H9 (cell line): ENCODE data around the gene CLDN11. TPM values are rescaled to one million over a fixed set of nuclear protein-coding genes. Genes with fewer than 3 reads are reported as not detected.

Experiments used
- DNase-seq: peaks from one replicate; pipeline ENCODE4 v3.0.0-alpha.2; 2017
- H2AFZ ChIP-seq: one replicate; pipeline ENCODE4 v1.6.1; 2013; ENCODE audit warnings: mild to moderate bottlenecking, low read length, control low read depth, moderate library complexity
- H2AK5ac ChIP-seq: 2 replicates; pipeline ENCODE4 v1.6.1; 2013; ENCODE audit warnings: low read length, control low read depth, mixed read lengths; ENCODE audit not compliant: insufficient read length
- H2BK120ac ChIP-seq: one replicate; pipeline ENCODE4 v1.6.1; 2013; ENCODE audit warnings: low read depth, mild to moderate bottlenecking, low read length, control low read depth, inconsistent platforms; ENCODE audit not compliant: poor library complexity, severe bottlenecking
- H2BK12ac ChIP-seq: 2 replicates; pipeline ENCODE4 v1.6.1; 2013; ENCODE audit warnings: low read length, control low read depth, mixed read lengths, low read depth; ENCODE audit not compliant: insufficient read length
- H2BK15ac ChIP-seq: 2 replicates; pipeline ENCODE4 v1.6.1; 2013; ENCODE audit warnings: low read depth, low read length, control low read depth
- H2BK20ac ChIP-seq: one replicate; pipeline ENCODE4 v1.6.1; 2013; ENCODE audit warnings: low read depth, mild to moderate bottlenecking, low read length, control low read depth, inconsistent platforms; ENCODE audit not compliant: poor library complexity, severe bottlenecking
- H2BK5ac ChIP-seq: 2 replicates; pipeline ENCODE4 v1.6.1; 2013; ENCODE audit warnings: low read length, control low read depth, mixed read lengths; ENCODE audit not compliant: insufficient read length
- H3K14ac ChIP-seq: 2 replicates; pipeline ENCODE4 v1.6.1; 2013; ENCODE audit warnings: low read length, control low read depth; ENCODE audit not compliant: insufficient read depth
- H3K18ac ChIP-seq: 2 replicates; pipeline ENCODE4 v1.6.1; 2013; ENCODE audit warnings: low read depth, mild to moderate bottlenecking, mixed read lengths, low read length, control low read depth; ENCODE audit not compliant: insufficient read length
- H3K23ac ChIP-seq: 2 replicates; pipeline ENCODE4 v1.6.1; 2013; ENCODE audit warnings: low read length, control low read depth, mixed read lengths, low read depth; ENCODE audit not compliant: insufficient read length
- H3K23me2 ChIP-seq: 2 replicates; pipeline ENCODE4 v1.6.1; 2013; ENCODE audit warnings: low read depth, mild to moderate bottlenecking, mixed read lengths, low read length, control low read depth; ENCODE audit not compliant: insufficient read length, poor library complexity, severe bottlenecking
- H3K27ac ChIP-seq: 2 replicates; pipeline ENCODE4 v1.5.1; 2013; ENCODE audit warnings: low read length, control low read depth, mixed read lengths, low read depth; ENCODE audit not compliant: insufficient read length
- H3K27me3 ChIP-seq: 2 replicates; pipeline ENCODE4 v1.6.1; 2013; ENCODE audit warnings: low read length, control low read depth, inconsistent platforms; ENCODE audit not compliant: insufficient read depth
- H3K4ac ChIP-seq: 2 replicates; pipeline ENCODE4 v1.6.1; 2013; ENCODE audit warnings: low read depth, mild to moderate bottlenecking, control low read depth, inconsistent platforms, low read length, moderate library complexity
- H3K4me1 ChIP-seq: 2 replicates; pipeline ENCODE4 v1.6.1; 2013; ENCODE audit warnings: low read length, control low read depth, inconsistent platforms; ENCODE audit not compliant: insufficient read depth
- H3K4me2 ChIP-seq: 2 replicates; pipeline ENCODE4 v1.6.1; 2013; ENCODE audit warnings: low read length, control low read depth, mixed read lengths; ENCODE audit not compliant: insufficient read length, insufficient read depth
- H3K56ac ChIP-seq: 2 replicates; pipeline ENCODE4 v1.6.1; 2013; ENCODE audit warnings: low read depth, mild to moderate bottlenecking, mixed read lengths, low read length, control low read depth; ENCODE audit not compliant: insufficient read length
- H3K79me1 ChIP-seq: 2 replicates; pipeline ENCODE4 v1.6.1; 2013; ENCODE audit warnings: low read depth, mild to moderate bottlenecking, moderate library complexity, low read length, control low read depth, inconsistent platforms; ENCODE audit not compliant: insufficient read depth, poor library complexity, severe bottlenecking
- H3K79me2 ChIP-seq: 2 replicates; pipeline ENCODE4 v1.6.1; 2013; ENCODE audit warnings: low read length, control low read depth, inconsistent platforms; ENCODE audit not compliant: insufficient read depth
- H3K9ac ChIP-seq: 2 replicates; pipeline ENCODE4 v1.6.1; 2013; ENCODE audit warnings: low read length, control low read depth, mixed read lengths; ENCODE audit not compliant: insufficient read length; ENCODE audit errors: extremely low read depth
- H3K9me3 ChIP-seq: one replicate; pipeline ENCODE4 v1.6.1; 2013; ENCODE audit warnings: low read depth, low read length, inconsistent platforms; ENCODE audit not compliant: control insufficient read depth
- H3T11ph ChIP-seq: one replicate; pipeline ENCODE4 v1.6.1; 2013; ENCODE audit warnings: mild to moderate bottlenecking, low read length, control low read depth, inconsistent platforms
- H4K20me1 ChIP-seq: one replicate; pipeline ENCODE4 v1.6.1; 2013; ENCODE audit not compliant: control insufficient read depth, insufficient read length, insufficient read depth
- H4K5ac ChIP-seq: 2 replicates; pipeline ENCODE4 v1.6.1; 2013; ENCODE audit warnings: low read depth, mild to moderate bottlenecking, mixed read lengths, low read length, control low read depth; ENCODE audit not compliant: insufficient read length
- H4K8ac ChIP-seq: replicated peaks from 2 replicates; pipeline ENCODE4 v1.6.1; 2013; ENCODE audit warnings: low read length, control low read depth, mixed read lengths, low read depth; ENCODE audit not compliant: insufficient read length
- H4K91ac ChIP-seq: 2 replicates; pipeline ENCODE4 v1.6.1; 2013; ENCODE audit warnings: low read depth, mild to moderate bottlenecking, moderate library complexity, mixed read lengths, low read length, control low read depth; ENCODE audit not compliant: insufficient read length
- H3K27ac Mint-ChIP-seq, 3 experiments: 2 replicates in 2 of 3; 3 replicates in 1 of 3; pipeline ENCODE4 v1.8.0; 2020 to 2021; ENCODE audit warnings: mixed read lengths in 3 of 3, mild to moderate bottlenecking in 1 of 3, moderate library complexity in 1 of 3
- H3K27me3 Mint-ChIP-seq: 2 replicates; pipeline ENCODE4 v1.8.0; 2021; ENCODE audit warnings: low read depth, mild to moderate bottlenecking, moderate library complexity, mixed read lengths
- H3K36me3 Mint-ChIP-seq, 3 experiments: 2 replicates in 2 of 3; 3 replicates in 1 of 3; pipeline ENCODE4 v1.8.0; 2020 to 2021; ENCODE audit warnings: low read depth in 3 of 3, mixed read lengths in 3 of 3; ENCODE audit not compliant: insufficient read depth in 1 of 3
- H3K4me1 Mint-ChIP-seq, 2 experiments: 2 replicates each; pipeline ENCODE4 v1.8.0; 2020; ENCODE audit warnings: mixed read lengths in 2 of 2
- H3K4me3 Mint-ChIP-seq, 2 experiments: 2 replicates in 1 of 2; 3 replicates in 1 of 2; pipeline ENCODE4 v1.8.0; 2020 to 2021; ENCODE audit warnings: mild to moderate bottlenecking in 2 of 2, mixed read lengths in 2 of 2, moderate library complexity in 1 of 2
- H3K9me3 Mint-ChIP-seq, 2 experiments: 2 replicates in 1 of 2; 3 replicates in 1 of 2; pipeline ENCODE4 v1.8.0; 2020; ENCODE audit warnings: mild to moderate bottlenecking in 2 of 2, mixed read lengths in 2 of 2, moderate library complexity in 1 of 2
- CTCF ChIP-seq: fragments of 200-600 bp; sonication (generic); conservative IDR thresholded peaks from 3 replicates; pipeline ENCODE4 v1.8.0; 2021; ENCODE audit warnings: antibody characterized with exemption, mild to moderate bottlenecking
- WGBS: extraction: QIAGEN DNeasy Blood & Tissue Kit; methylation state at CpG from one replicate; pipeline ENCODE4 v1.1.7; 2013; ENCODE audit warnings: missing lambda C conversion rate, low lambda C conversion rate, mixed read lengths; ENCODE audit not compliant: insufficient read length; ENCODE audit errors: extremely low coverage; 5-methylcytosine and 5-hydroxymethylcytosine counted together
- total RNA-seq: library from RNA; stranded (reverse); gene quantifications from 2 replicates; pipeline ENCODE4 v1.2.1, GENCODE V29; 2021

The CLDN11 gene
- total RNA-seq, 1 experiment from 2014 or later = 1.7 TPM

GRCh38 chr3:170467571-170468147 lies 49.0 kb downstream of the CLDN11 start:
- Histone ChIP-seq H3K9ac (no peak overlapping the region), H3T11ph (no peak overlapping the region), H2BK12ac (no peak overlapping the region), H2AK5ac (no peak overlapping the region), H2BK20ac (no peak overlapping the region), H2BK5ac (no peak overlapping the region), H4K5ac (no peak overlapping the region), H3K79me1 (no peaks in the 10 kb centered on the region), H4K8ac (no peak overlapping the region), H3K9me3 (no peaks in the 10 kb centered on the region), H3K4ac (no peak overlapping the region), H2BK15ac (no peak overlapping the region), H3K23me2 (no peaks in the 10 kb centered on the region), H3K4me2 (no peak overlapping the region), H3K27ac (no peak overlapping the region), H2BK120ac (no peak overlapping the region), H3K23ac (no peak overlapping the region), H3K4me1 (no peaks in the 10 kb centered on the region; the same call in 1 of the 2 replicates), H3K14ac (no peak overlapping the region), H2AFZ (no peak overlapping the region), H4K20me1 (no peaks in the 10 kb centered on the region), H3K18ac (no peak overlapping the region), H3K79me2 (peaks cover 1% of the 10 kb centered on the region; the same call in 1 of the 2 replicates), H3K27me3 (no peaks in the 10 kb centered on the region), H3K56ac (no peak overlapping the region), H4K91ac (no peak overlapping the region)
- Mint-ChIP-seq H3K4me1 (peaks cover 27 to 44% of the 10 kb centered on the region in 2 experiments), H3K27ac (no peak overlapping the region), H3K36me3 (no peaks in the 10 kb centered on the region), H3K9me3 (no peaks in the 10 kb centered on the region), H3K27me3 (no peaks in the 10 kb centered on the region), H3K4me3 (no peak overlapping the region)
- no peak for TF ChIP-seq CTCF
- WGBS = no CpG with 5 or more reads among the region's 7 CpGs
- DNase-seq = no peak
